Heart left ventricle (tissue), 16 donors: ENCODE results near the gene CEP131. TPM values are rescaled to one million over a fixed set of nuclear protein-coding genes. Genes with fewer than 3 reads are reported as not detected.

ENCODE experiments used
- ATAC-seq, 4 donors: fragments of 200-7000 bp; cut with Tn5 transposase; one replicate each; pipeline ENCODE4 v1.9.1; 2020 to 2022; ENCODE audit warnings: moderate library complexity in 4 of 4, mild to moderate bottlenecking in 3 of 4, moderate number of reproducible peaks in 1 of 4
- DNase-seq, 5 donors: peaks; one replicate each; pipeline ENCODE4 v3.0.0-alpha.2; 2020
- H3K27ac ChIP-seq, 12 donors: fragments of 200-600 bp; sonication (generic) in 4 of 12; one replicate each; pipeline versions ENCODE4 v1.5.0 to v1.8.0; 2016 to 2022; ENCODE audit warnings: mild to moderate bottlenecking in 2 of 12
- H3K27me3 ChIP-seq, 9 donors: fragments of 200-600 bp; sonication (generic) in 2 of 9; one replicate each; pipeline versions ENCODE4 v1.5.1 to v1.8.0; 2016 to 2022; ENCODE audit warnings: mild to moderate bottlenecking in 3 of 9
- H3K36me3 ChIP-seq, 9 donors: fragments of 200-600 bp; sonication (generic) in 2 of 9; one replicate each; pipeline versions ENCODE4 v1.5.0 to v1.8.0; 2018 to 2022; ENCODE audit warnings: mild to moderate bottlenecking in 2 of 9
- H3K4me1 ChIP-seq, 12 donors: fragments of 200-600 bp; sonication (generic) in 4 of 12; one replicate each; pipeline versions ENCODE4 v1.5.0 to v1.8.0; 2016 to 2022; ENCODE audit warnings: mild to moderate bottlenecking in 3 of 12
- H3K4me3 ChIP-seq, 12 donors: fragments of 200-600 bp; sonication (generic) in 4 of 12; one replicate each; pipeline versions ENCODE4 v1.5.0 to v1.8.0; 2017 to 2022; ENCODE audit warnings: mild to moderate bottlenecking in 9 of 12, moderate library complexity in 4 of 12
- H3K9me3 ChIP-seq, 12 donors: fragments of 200-600 bp; sonication (generic) in 4 of 12; one replicate each; pipeline versions ENCODE4 v1.5.0 to v1.8.0; 2016 to 2022; ENCODE audit warnings: mild to moderate bottlenecking in 1 of 12
- POLR2A ChIP-seq, 2 donors: fragments of 450-650 bp; IDR thresholded peaks; one replicate each; pipeline ENCODE4 v1.6.1; 2017; ENCODE audit warnings: antibody characterized with exemption in 2 of 2, mild to moderate bottlenecking in 2 of 2, moderate library complexity in 2 of 2
- WGBS, 4 donors: extraction: QIAGEN DNeasy Blood & Tissue Kit in 2 of 4; methylation state at CpG; one replicate each; pipeline versions ENCODE4 v1.1.5 to v1.1.7; 2013 to 2018; 5-methylcytosine and 5-hydroxymethylcytosine counted together
- intact Hi-C, 10 donors: fragments of 100-400 bp; cut with DNase I; formaldehyde crosslinking; loops; one replicate each; pipeline versions ENCODE4 v1.11.1 to v1.14.2; 2022
- polyA plus RNA-seq, 2 donors: library from polyadenylated mRNA; stranded (reverse); fragments of 200-250 nt; gene quantifications; one replicate each; pipeline ENCODE4 v1.2.3, GENCODE V29; 2013
- total RNA-seq, 9 donors: library from RNA; depleted of rRNA in 2 of 9; stranded (reverse); fragments of >200 nt in 2 of 9; fragmentation: NEBNext Ultra II Directional in 3 of 9; extraction: Animal tissue kit (Norgen Biotek cat#: 25700) in 3 of 9; gene quantifications; one replicate each; pipeline versions ENCODE4 v1.1.0 to v1.2.4, GENCODE V29; 2016 to 2023
- TF ChIP-seq, protein P1 (sequence below), 12 donors: fragments of 200-600 bp; sonication (generic) in 4 of 12; IDR thresholded peaks; one replicate each; pipeline versions ENCODE4 v1.5.0 to v1.8.0; 2018 to 2022; ENCODE audit warnings: antibody characterized with exemption in 12 of 12, mild to moderate bottlenecking in 5 of 12
- donor health status: ischemic (EF 13 %, LVEDD 7.1; RV severe dilation, severe dysfunction).
- donor health status: healthy with polysubstance abuse.
- donor health status: DM: no; HTN: yes; CAD: no.
- donor health status: DM: no; HTN: no; CAD: no.
- donor health status: ischemic (EF 25% LVEDD 6.9; RV normal size, moderate dysfunction).
- donor health status: ischemic (EF 25% LVEDD 5.7; RV mildly dilated, moderate dysfunction).
- donor health status: healthy.
- donor health status: DM: yes; HTN: yes; CAD: no.
- donor health status: ischemic (EF 35%, LVEDD 5.7; RV mildly dilated, moderate dysfunction).
- donor health status: nonischemic (EF 11% LVEDD 7.7; RV severe dilation, severe dysfunction).
- donor health status: DM: yes; HTN: yes; CAD: no.
- donor health status: PGD.
- donor health status: ischemic (EF 29% LVEDD 5.4; RV normal size, mild dysfunction).
- donor health status: nonischemic (EF 23%, LVEDD 6.1; RV moderate dilation, normal function).

Gene CEP131
- total and polyA plus RNA-seq, 11 donors = 7.0 to 15.8 (median 8.9) TPM

DNA sequence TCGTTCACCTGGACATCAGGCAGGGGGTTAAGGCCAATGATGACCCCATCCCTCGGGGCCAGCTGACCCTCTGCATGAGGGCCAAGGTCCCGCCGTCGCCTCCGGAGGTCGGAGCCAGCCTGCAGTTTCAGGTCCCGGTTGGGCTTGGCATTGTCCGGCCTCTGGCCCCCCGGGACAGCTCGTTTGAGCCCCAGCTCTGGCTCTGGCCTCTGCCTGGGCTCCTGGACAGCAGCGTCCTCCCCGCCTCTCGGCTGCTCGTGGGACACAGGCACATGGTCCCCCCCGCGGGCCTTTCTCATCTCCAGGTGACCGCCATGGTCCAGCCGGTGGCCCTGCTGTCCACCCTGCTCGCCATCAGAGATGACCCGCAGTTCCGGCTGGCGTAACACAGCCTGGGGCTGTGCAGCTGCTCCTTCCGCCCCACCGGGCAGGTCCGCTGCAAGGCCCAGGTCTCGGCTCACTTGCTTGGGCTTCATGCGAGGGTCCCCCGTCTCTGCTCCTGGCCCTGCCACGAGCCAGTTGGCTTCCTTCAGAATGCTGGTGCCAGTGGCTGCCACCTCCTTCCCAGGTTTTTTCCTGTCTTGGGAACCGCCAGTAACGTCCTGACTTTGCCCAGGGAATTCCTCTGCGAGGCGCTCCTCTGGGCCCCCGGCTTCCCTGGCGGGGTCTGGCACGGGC is 23.0 kb upstream of the CEP131 start:
- Histone ChIP-seq H3K4me3 (no peak overlapping the region), H3K36me3 (peaks cover 0 to 45% (median 12%) of the 10 kb centered on the region in 9 donors), H3K27me3 (no peaks in the 10 kb centered on the region), H3K9me3 (no peaks in the 10 kb centered on the region), H3K27ac (no peak overlapping the region), H3K4me1 (peaks cover 0 to 8% (median under 1%) of the 10 kb centered on the region in 12 donors)
- no peak for ATAC-seq
- peak in 3 of 5 donors; percentile 24 to 66 (median 24) for DNase-seq
- 60 to 82% (median 76%) methylated on average over 1 to 37 of the region's 37 CpGs for WGBS, 4 donors
- TF ChIP-seq, protein P1, sequence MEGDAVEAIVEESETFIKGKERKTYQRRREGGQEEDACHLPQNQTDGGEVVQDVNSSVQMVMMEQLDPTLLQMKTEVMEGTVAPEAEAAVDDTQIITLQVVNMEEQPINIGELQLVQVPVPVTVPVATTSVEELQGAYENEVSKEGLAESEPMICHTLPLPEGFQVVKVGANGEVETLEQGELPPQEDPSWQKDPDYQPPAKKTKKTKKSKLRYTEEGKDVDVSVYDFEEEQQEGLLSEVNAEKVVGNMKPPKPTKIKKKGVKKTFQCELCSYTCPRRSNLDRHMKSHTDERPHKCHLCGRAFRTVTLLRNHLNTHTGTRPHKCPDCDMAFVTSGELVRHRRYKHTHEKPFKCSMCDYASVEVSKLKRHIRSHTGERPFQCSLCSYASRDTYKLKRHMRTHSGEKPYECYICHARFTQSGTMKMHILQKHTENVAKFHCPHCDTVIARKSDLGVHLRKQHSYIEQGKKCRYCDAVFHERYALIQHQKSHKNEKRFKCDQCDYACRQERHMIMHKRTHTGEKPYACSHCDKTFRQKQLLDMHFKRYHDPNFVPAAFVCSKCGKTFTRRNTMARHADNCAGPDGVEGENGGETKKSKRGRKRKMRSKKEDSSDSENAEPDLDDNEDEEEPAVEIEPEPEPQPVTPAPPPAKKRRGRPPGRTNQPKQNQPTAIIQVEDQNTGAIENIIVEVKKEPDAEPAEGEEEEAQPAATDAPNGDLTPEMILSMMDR (IDR thresholded peaks at IDR 0.05) = no peak
- no peak for TF ChIP-seq POLR2A (IDR thresholded peaks at IDR 0.05)
- intact Hi-C loops = loop anchor here in 1 of 10 donors (10.0 kb wide), 1 partner anchor 211 kb away; the partner anchor contains the start of gene BAIAP2

DNA sequence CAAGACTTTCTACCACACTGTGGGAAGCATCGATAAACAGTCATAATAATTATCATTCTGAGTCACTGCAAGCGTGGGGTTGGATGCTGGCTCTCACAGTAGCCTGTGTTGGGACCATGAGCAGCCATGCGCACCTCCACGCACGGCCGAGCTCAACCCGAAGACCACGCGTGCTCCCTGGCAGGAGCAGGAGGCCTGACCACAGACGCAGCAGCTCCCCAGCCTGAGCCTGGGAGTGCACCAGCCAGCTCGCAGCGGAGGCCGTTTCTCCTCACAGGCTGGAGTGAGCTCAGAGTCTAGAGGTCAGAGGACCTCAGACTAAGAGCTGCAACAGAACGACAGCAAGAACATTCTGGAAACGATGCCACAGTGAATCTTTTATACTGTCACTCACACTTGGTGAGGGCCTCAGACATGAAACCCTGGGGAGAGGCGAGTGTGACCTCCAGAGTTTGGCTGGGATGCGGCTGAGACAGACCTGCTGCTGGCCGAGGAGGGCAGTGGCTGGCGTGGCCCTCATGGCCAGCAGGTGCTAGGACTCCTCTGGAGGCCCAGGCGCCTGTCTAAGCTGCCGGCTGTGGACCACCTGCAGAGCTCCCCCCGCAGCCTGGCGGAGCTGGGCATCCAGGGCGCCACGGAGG is 22.4 kb upstream of the CEP131 start:
- no peak for ATAC-seq
- DNase-seq = peak in 2 of 5 donors; percentile 24 to 42
- TF ChIP-seq, protein P1 (IDR thresholded peaks at IDR 0.05) = no peak
- TF ChIP-seq POLR2A (IDR thresholded peaks at IDR 0.05) = no peak
- no peaks in the 10 kb centered on the region for H3K9me3 ChIP-seq
- H3K27ac ChIP-seq = no peak overlapping the region
- 84 to 92% (median 88%) methylated on average over 20 to 25 of the region's 25 CpGs for WGBS, 4 donors
- H3K27me3 ChIP-seq = no peaks in the 10 kb centered on the region
- peaks cover 0 to 14% (median 4%) of the 10 kb centered on the region in 12 donors for H3K4me1 ChIP-seq
- intact Hi-C loops = loop anchor here in 1 of 10 donors (10.0 kb wide), 1 partner anchor 210 kb away; the partner anchor contains the start of gene BAIAP2
- no peak overlapping the region for H3K4me3 ChIP-seq
- peaks cover 0 to 38% (median 7%) of the 10 kb centered on the region in 9 donors for H3K36me3 ChIP-seq

DNA sequence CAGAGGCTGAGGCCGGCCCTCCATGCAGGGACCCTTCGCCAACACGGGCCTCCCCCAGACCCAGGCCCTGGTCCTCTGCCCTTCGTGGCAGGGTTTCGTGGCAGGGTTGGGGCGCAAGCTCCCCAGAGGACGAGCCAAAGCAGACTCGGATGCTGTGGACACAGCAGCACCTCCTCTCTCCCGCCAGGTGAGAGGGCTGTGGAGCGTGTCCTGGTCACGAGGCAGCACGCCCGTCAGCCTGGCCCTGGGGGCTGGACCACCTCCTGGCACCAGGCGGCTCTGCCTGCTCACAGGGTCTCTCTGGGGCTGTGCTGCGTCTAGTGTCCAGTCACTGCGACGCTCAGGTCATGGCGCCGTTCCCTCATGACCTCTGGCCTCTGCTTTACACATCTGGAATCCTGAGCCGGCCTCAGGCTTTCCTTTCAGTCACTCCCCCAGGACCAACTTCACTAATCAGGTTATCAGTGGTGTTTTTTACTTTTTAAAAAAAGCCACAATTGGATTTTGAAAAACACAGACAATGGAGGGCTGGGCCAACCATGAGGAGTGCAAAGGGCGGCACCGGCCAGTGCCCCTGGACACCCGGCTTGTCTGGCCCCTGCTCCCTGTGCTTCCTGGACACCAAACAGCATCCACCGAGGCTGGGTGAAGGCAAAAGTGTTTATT is 21.7 kb upstream of the CEP131 start:
- intact Hi-C loops = loop anchor here in 3 of 10 donors (5.0 to 10.0 kb wide), 3 partner anchors 102 to 252 kb away; partner anchors contain the start of genes CHMP6 (in 2 of the 3) and BAIAP2 (in 1 of the 3)
- peak in 2 of 5 donors; percentile 19 to 49 for DNase-seq
- H3K27ac ChIP-seq = no peak overlapping the region
- TF ChIP-seq POLR2A (IDR thresholded peaks at IDR 0.05) = no peak
- TF ChIP-seq, protein P1 (IDR thresholded peaks at IDR 0.05) = no peak
- H3K9me3 ChIP-seq = no peaks in the 10 kb centered on the region
- H3K27me3 ChIP-seq = no peaks in the 10 kb centered on the region
- peaks cover 0 to 32% (median under 1%) of the 10 kb centered on the region in 9 donors for H3K36me3 ChIP-seq
- H3K4me1 ChIP-seq = peaks cover 0 to 19% (median 8%) of the 10 kb centered on the region in 12 donors
- ATAC-seq = peak in 1 of 4 donors; percentile 4
- WGBS, 4 donors = 75 to 82% (median 80%) methylated on average over 21 to 24 of the region's 24 CpGs
- no peak overlapping the region for H3K4me3 ChIP-seq
